ENCODE results near the gene OR56A1. TPM values are rescaled to one million over a fixed set of nuclear protein-coding genes. Genes with fewer than 3 reads are reported as not detected.

Gene OR56A1, protein sequence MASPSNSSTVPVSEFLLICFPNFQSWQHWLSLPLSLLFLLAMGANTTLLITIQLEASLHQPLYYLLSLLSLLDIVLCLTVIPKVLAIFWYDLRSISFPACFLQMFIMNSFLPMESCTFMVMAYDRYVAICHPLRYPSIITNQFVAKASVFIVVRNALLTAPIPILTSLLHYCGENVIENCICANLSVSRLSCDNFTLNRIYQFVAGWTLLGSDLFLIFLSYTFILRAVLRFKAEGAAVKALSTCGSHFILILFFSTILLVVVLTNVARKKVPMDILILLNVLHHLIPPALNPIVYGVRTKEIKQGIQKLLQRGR
- not detected in 2 replicates for total RNA-seq (2011; cell fraction: chromatin; rRNA removed; ENCODE audit: low replicate concordance)
- total RNA-seq (2011; cell fraction: nucleolus; rRNA removed) = not detected in 2 replicates
- not detected in 2 replicates for total RNA-seq (2011; cell fraction: nucleoplasm; rRNA removed)
- total RNA-seq (2014; rRNA removed) (not detected in 2 replicates), total RNA-seq (2014; rRNA removed; fragmentation: Illumina TruSeq; extraction: Trizol) (not detected in 2 replicates), total RNA-seq (2015; rRNA removed; fragmentation: Illumina TruSeq; extraction: Trizol) (not detected in 2 replicates), total RNA-seq (2021) (not detected in 2 replicates), polyA plus RNA-seq (2011; rRNA removed) (not detected in 2 replicates), polyA plus RNA-seq (2014; fragmentation: Illumina TruSeq; extraction: Trizol) (not detected in 2 replicates), polyA plus RNA-seq (2014; fragmentation: Nextera tagmentation; extraction: Ambion mirVana) (not detected), polyA plus RNA-seq (2014; rRNA removed) (not detected in 2 replicates), polyA minus RNA-seq (2011; rRNA and poly(A)+ RNA removed) (not detected in 2 replicates), Bru-seq, nascent RNA (not detected), BruChase-seq, experiment 1, labeled RNA remaining after a 2-hour chase (not detected), BruChase-seq, experiment 2, labeled RNA remaining after a 6-hour chase (percentile 11 among the genes with signal in this experiment)
- not detected in 2 replicates for polyA plus RNA-seq (2011; cell fraction: cytosol; rRNA removed)
- not detected in 2 replicates for polyA plus RNA-seq (2011; cell fraction: nucleus; rRNA removed)
- not detected in 2 replicates for polyA plus RNA-seq (2012)
- not detected in 2 replicates for polyA minus RNA-seq (2011; cell fraction: cytosol; rRNA and poly(A)+ RNA removed)
- not detected in 2 replicates for polyA minus RNA-seq (2011; cell fraction: nucleus; rRNA and poly(A)+ RNA removed)
- long read RNA-seq, experiment 1 = 0 reads
- long read RNA-seq, experiment 2 = 0 reads
- long read RNA-seq, experiment 3 = 0 reads

DNA sequence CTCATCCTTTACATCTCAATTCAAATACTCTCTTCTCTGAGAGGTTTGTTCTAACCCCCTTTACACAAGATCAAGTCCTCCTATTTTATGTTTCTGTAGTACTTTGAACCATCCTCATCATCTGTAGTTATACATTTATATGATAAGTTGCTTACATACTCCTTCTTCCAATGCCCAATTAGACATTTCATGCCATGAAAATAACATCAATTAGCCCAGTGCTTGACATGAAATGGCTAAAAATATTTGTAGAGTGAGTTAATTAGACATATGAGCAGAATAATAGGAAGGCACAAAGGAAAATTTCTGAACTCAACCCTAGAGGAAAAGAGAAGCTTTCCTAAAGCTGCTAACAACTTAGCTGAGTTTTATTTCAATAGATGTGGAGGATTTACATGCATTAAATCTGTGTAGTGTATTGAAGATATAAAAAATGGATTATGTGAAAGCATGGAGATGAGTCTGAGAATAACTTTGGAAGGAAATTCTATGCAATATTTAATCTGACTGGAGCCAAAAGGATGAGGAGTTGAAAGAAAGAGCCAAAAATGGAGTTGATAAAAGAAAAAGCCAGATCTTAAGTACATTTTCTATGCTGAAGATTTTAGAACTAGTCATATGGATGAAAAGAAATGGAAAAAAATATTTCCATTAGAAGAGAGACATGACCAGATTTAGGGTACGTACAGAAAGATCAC, at the start of gene OR56A1:
TSS of gene OR56A1 (minus strand) at position 51 of the 698 bp plus-strand sequence. CDS start 3,066 bp downstream, outside the sequence.
- H3K9ac ChIP-seq (ENCODE audit: insufficient read depth in 1 of 2, low read depth in 2 of 2, low read length in 2 of 2) = no peak within 1 kb of the TSS
- no peak for TF ChIP-seq GABPB1 (CRISPR knock-in tag; IDR thresholded peaks at IDR 0.05)
- TF ChIP-seq SMAD4 (CRISPR knock-in tag; conservative IDR thresholded peaks at IDR 0.05) = no peak
- TF ChIP-seq ZSCAN32 (CRISPR knock-in tag; IDR thresholded peaks at IDR 0.05) = no peak
- TF ChIP-seq, protein P1, sequence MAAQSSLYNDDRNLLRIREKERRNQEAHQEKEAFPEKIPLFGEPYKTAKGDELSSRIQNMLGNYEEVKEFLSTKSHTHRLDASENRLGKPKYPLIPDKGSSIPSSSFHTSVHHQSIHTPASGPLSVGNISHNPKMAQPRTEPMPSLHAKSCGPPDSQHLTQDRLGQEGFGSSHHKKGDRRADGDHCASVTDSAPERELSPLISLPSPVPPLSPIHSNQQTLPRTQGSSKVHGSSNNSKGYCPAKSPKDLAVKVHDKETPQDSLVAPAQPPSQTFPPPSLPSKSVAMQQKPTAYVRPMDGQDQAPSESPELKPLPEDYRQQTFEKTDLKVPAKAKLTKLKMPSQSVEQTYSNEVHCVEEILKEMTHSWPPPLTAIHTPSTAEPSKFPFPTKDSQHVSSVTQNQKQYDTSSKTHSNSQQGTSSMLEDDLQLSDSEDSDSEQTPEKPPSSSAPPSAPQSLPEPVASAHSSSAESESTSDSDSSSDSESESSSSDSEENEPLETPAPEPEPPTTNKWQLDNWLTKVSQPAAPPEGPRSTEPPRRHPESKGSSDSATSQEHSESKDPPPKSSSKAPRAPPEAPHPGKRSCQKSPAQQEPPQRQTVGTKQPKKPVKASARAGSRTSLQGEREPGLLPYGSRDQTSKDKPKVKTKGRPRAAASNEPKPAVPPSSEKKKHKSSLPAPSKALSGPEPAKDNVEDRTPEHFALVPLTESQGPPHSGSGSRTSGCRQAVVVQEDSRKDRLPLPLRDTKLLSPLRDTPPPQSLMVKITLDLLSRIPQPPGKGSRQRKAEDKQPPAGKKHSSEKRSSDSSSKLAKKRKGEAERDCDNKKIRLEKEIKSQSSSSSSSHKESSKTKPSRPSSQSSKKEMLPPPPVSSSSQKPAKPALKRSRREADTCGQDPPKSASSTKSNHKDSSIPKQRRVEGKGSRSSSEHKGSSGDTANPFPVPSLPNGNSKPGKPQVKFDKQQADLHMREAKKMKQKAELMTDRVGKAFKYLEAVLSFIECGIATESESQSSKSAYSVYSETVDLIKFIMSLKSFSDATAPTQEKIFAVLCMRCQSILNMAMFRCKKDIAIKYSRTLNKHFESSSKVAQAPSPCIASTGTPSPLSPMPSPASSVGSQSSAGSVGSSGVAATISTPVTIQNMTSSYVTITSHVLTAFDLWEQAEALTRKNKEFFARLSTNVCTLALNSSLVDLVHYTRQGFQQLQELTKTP (IDR thresholded peaks at IDR 0.05; ENCODE audit: low read depth in 1 of 2, partially characterized antibody in 2 of 2) = no peak
- no peak for ATAC-seq
- no TSS peak for BruUV-seq (replicated peaks)
- no peaks in the 10 kb centered on the region for H4K20me1 ChIP-seq (replicated peaks; ENCODE audit: control insufficient read depth, insufficient read depth, low read length)
- no peaks in the 10 kb centered on the region for H3K9me1 ChIP-seq (ENCODE audit: control insufficient read depth, insufficient read depth, low read length)
- in situ Hi-C loops (cut with MboI) (no loop called here), intact Hi-C loops (cut with micrococcal nuclease) (no loop called here)
- no peak for FAIRE-seq
- no peak within 1 kb of the TSS for H2AFZ ChIP-seq (ENCODE audit: low read depth, low read length)
- no peaks in the 10 kb centered on the region for H3K36me3 ChIP-seq (ENCODE audit: control insufficient read depth, insufficient read depth, low read length)
- ChIA-PET POLR2A (no interaction called here), CTCF (ENCODE audit: low intra/inter-chr PET ratio) (no interaction called here)
- no peaks in the 10 kb centered on the region for H3K9me3 ChIP-seq (replicated peaks; ENCODE audit: control insufficient read depth, insufficient read depth, low read depth, low read length)
- H3K27me3 ChIP-seq (ENCODE audit: control insufficient read depth in 2 of 2, insufficient read depth in 2 of 2, low read length in 2 of 2) = no peaks in the 10 kb centered on the region
- no peak within 1 kb of the TSS for H3K4me2 ChIP-seq (ENCODE audit: insufficient read depth, low read length)
- H3K27ac ChIP-seq (ENCODE audit: extremely low read depth, low read depth, low read length) = no peak within 1 kb of the TSS
- H3K4me3 ChIP-seq = no peak within 1 kb of the TSS
- H3K79me2 ChIP-seq (ENCODE audit: control insufficient read depth, insufficient read depth, low read length) = no peaks in the 10 kb centered on the region
- 0% methylated on average over 1 of the region's 1 CpG for WGBS (ENCODE audit: insufficient coverage, low coverage, missing lambda C conversion rate)
- no peaks in the 10 kb centered on the region for H3K4me1 ChIP-seq (replicated peaks in 1 of 2; ENCODE audit: control insufficient read depth in 2 of 2, insufficient read depth in 2 of 2, low read length in 2 of 2)
- no peak for DNase-seq (ENCODE audit: extremely low read depth in 1 of 4, low spot score in 3 of 4)
